HG02623 (cell line): ENCODE measurements around the gene KPNA3.
"Not testable (repeated sequence)": the region's sequence is repeated elsewhere in the genome, so short reads cannot be mapped to it uniquely, and the experiment has no call there.

ENCODE experiments used
- ATAC-seq: cut with Tn5 transposase; IDR thresholded peaks from one replicate; pipeline ENCODE4 v1.9.1; 2021; ENCODE audit warnings: moderate library complexity; ENCODE audit not compliant: unreplicated experiment

The KPNA3 gene

GRCh38 chr13:49792550-49793324 is at the start of gene KPNA3:
KPNA3 (minus strand) TSS chr13:49792682; CDS start chr13:49792506, 176 bp downstream.
- peak; percentile 90 for ATAC-seq

- ATAC-seq = no peak
These were observed 49.5 kb upstream of the KPNA3 start for GRCh38 chr13:49841964-49842363.

GRCh38 chr13:49840675-49841074 is 48.2 kb upstream of the KPNA3 start:
- ATAC-seq = no peak

- ATAC-seq = no peak
These were observed 47.8 kb upstream of the KPNA3 start for GRCh38 chr13:49840266-49840665.

GRCh38 chr13:49838989-49839388 is 46.5 kb upstream of the KPNA3 start:
- no peak for ATAC-seq

- no peak for ATAC-seq
These were observed 44.0 kb upstream of the KPNA3 start for GRCh38 chr13:49836516-49836915.

GRCh38 chr13:49833402-49833801 is 40.9 kb upstream of the KPNA3 start:
- ATAC-seq = no peak

GRCh38 chr13:49831455-49831854 is 39.0 kb upstream of the KPNA3 start:
- no peak for ATAC-seq

- ATAC-seq = no peak
These were observed 38.2 kb upstream of the KPNA3 start for GRCh38 chr13:49830721-49831120.

GRCh38 chr13:49829715-49830114 is 37.2 kb upstream of the KPNA3 start:
- ATAC-seq = no peak

GRCh38 chr13:49828453-49828852 is 36.0 kb upstream of the KPNA3 start:
- ATAC-seq = no peak

GRCh38 chr13:49827891-49828290 is 35.4 kb upstream of the KPNA3 start:
- no peak for ATAC-seq

- ATAC-seq = no peak
These were observed 34.9 kb upstream of the KPNA3 start for GRCh38 chr13:49827336-49827735.

- no peak for ATAC-seq
These were observed 28.9 kb upstream of the KPNA3 start for GRCh38 chr13:49821216-49822009.

- no peak for ATAC-seq
These were observed 28.2 kb upstream of the KPNA3 start for GRCh38 chr13:49820591-49821215.

GRCh38 chr13:49816047-49816446 is 23.6 kb upstream of the KPNA3 start:
- not testable (repeated sequence) for ATAC-seq

- ATAC-seq = no peak
These were observed 22.2 kb upstream of the KPNA3 start for GRCh38 chr13:49814551-49815270.

- no peak for ATAC-seq
These were observed 20.3 kb upstream of the KPNA3 start for GRCh38 chr13:49812812-49813211.

GRCh38 chr13:49811527-49811908 is 19.0 kb upstream of the KPNA3 start:
- no peak for ATAC-seq

GRCh38 chr13:49810567-49811526 is 18.4 kb upstream of the KPNA3 start:
- ATAC-seq = no peak
